OCI-LY7 (cell line): ENCODE results near the gene MIB2. TPM values are rescaled to one million over a fixed set of nuclear protein-coding genes. Genes with fewer than 3 reads are reported as not detected.
A peak's percentile ranks its signal among the peaks of the same experiment; 100 is the strongest.

Experiments
- BruUV-seq: library from RNA; stranded (reverse); fragments of 400-500 nt; replicated peaks from 2 replicates; lab custom pipeline; 2021; lab: Mats Ljungman, UMichigan
- CTCF ChIA-PET: fragments of 300-600 bp; sonication (Branson Sonifier 250); formaldehyde crosslinking; loops from one replicate; lab custom pipeline; 2022; ENCODE audit warnings: antibody characterized with exemption; ENCODE audit not compliant: unreplicated experiment; lab: Charles Lee
- POLR2A ChIA-PET: fragments of 300-600 bp; sonication (Branson Sonifier 250); formaldehyde crosslinking; loops from one replicate; lab custom pipeline; 2022; ENCODE audit warnings: antibody characterized with exemption; lab: Charles Lee
- DNase-seq: peaks from one replicate; pipeline ENCODE4 v3.0.0-alpha.2; 2015; ENCODE audit warnings: low spot score
- H2AFZ ChIP-seq: fragments of 200-600 bp; sonication (generic), shearing (Covaris generic); 2 replicates; pipeline ENCODE4 v1.6.1; 2014; ENCODE audit warnings: mild to moderate bottlenecking, antibody characterized with exemption, low read length, moderate library complexity
- H3K27ac ChIP-seq: fragments of 200-600 bp; sonication (generic); 2 replicates; pipeline ENCODE4 v1.5.1; 2014; ENCODE audit warnings: mixed run types, low read depth, mild to moderate bottlenecking, moderate library complexity, low read length, inconsistent platforms; ENCODE audit not compliant: poor library complexity, severe bottlenecking
- H3K36me3 ChIP-seq: fragments of 200-600 bp; sonication (generic); 2 replicates; pipeline ENCODE4 v1.6.1; 2014; ENCODE audit warnings: mild to moderate bottlenecking, antibody characterized with exemption, low read length, moderate library complexity, mixed read lengths; ENCODE audit not compliant: insufficient read depth
- H3K4me1 ChIP-seq: fragments of 200-600 bp; sonication (generic); 2 replicates; pipeline ENCODE4 v1.5.1; 2014; ENCODE audit warnings: mild to moderate bottlenecking, low read length; ENCODE audit not compliant: insufficient read depth, poor library complexity, severe bottlenecking
- H3K4me2 ChIP-seq: fragments of 200-600 bp; sonication (generic); 2 replicates; pipeline ENCODE4 v1.6.1; 2014; ENCODE audit warnings: mild to moderate bottlenecking, low read length
- H3K4me3 ChIP-seq: fragments of 200-600 bp; sonication (generic); 2 replicates; pipeline ENCODE4 v1.5.1; 2014; ENCODE audit warnings: mild to moderate bottlenecking, low read depth, low read length; ENCODE audit not compliant: poor library complexity, severe bottlenecking
- H3K79me2 ChIP-seq: fragments of 200-600 bp; sonication (generic); 2 replicates; pipeline ENCODE4 v1.6.1; 2016; ENCODE audit warnings: low read depth, mild to moderate bottlenecking, low read length, moderate library complexity, mixed read lengths; ENCODE audit not compliant: insufficient read depth
- H3K9me2 ChIP-seq: fragments of 200-600 bp; sonication (generic); 2 replicates; pipeline ENCODE4 v1.6.1; 2016; ENCODE audit warnings: mild to moderate bottlenecking, low read length, mixed read lengths; ENCODE audit not compliant: insufficient read depth
- H3K9me3 ChIP-seq: fragments of 200-600 bp; sonication (generic); 2 replicates; pipeline ENCODE4 v1.6.1; 2014; ENCODE audit warnings: mild to moderate bottlenecking, mixed run types, low read length, mixed read lengths
- H4K20me1 ChIP-seq: fragments of 200-600 bp; sonication (generic); 2 replicates; pipeline ENCODE4 v1.6.1; 2014; ENCODE audit warnings: mild to moderate bottlenecking, antibody characterized with exemption, low read length, moderate library complexity, mixed read lengths; ENCODE audit not compliant: insufficient read depth
- CTCF ChIP-seq: fragments of 200-600 bp; sonication (generic); conservative IDR thresholded peaks from 2 replicates; pipeline ENCODE4 v1.5.1; 2014; ENCODE audit warnings: mild to moderate bottlenecking, antibody characterized with exemption, low read length, moderate library complexity, mixed read lengths
- EZH2phosphoT487 ChIP-seq: fragments of 200-600 bp; sonication (generic); IDR thresholded peaks from 2 replicates; pipeline ENCODE4 v1.6.1; 2018; ENCODE audit warnings: low read depth, borderline replicate concordance, mild to moderate bottlenecking, mixed run types, antibody characterized with exemption, low read length, moderate library complexity, mixed read lengths
- intact Hi-C: fragments of 100-400 bp; cut with micrococcal nuclease; formaldehyde crosslinking; loops from one replicate; pipeline ENCODE4 v1.10.0; 2022; ENCODE audit not compliant: unreplicated experiment
- total RNA-seq, 2 experiments: library from RNA; depleted of rRNA in 1 of 2; stranded (reverse); fragments of >200 nt in 1 of 2; shearing (Covaris generic) in 1 of 2; gene quantifications; 2 replicates each; pipeline ENCODE4 v1.2.3, GENCODE V29; 2014 to 2022

Gene MIB2
- total RNA-seq, 2 experiments from 2014 or later = 54.0 to 64.9 TPM

DNA sequence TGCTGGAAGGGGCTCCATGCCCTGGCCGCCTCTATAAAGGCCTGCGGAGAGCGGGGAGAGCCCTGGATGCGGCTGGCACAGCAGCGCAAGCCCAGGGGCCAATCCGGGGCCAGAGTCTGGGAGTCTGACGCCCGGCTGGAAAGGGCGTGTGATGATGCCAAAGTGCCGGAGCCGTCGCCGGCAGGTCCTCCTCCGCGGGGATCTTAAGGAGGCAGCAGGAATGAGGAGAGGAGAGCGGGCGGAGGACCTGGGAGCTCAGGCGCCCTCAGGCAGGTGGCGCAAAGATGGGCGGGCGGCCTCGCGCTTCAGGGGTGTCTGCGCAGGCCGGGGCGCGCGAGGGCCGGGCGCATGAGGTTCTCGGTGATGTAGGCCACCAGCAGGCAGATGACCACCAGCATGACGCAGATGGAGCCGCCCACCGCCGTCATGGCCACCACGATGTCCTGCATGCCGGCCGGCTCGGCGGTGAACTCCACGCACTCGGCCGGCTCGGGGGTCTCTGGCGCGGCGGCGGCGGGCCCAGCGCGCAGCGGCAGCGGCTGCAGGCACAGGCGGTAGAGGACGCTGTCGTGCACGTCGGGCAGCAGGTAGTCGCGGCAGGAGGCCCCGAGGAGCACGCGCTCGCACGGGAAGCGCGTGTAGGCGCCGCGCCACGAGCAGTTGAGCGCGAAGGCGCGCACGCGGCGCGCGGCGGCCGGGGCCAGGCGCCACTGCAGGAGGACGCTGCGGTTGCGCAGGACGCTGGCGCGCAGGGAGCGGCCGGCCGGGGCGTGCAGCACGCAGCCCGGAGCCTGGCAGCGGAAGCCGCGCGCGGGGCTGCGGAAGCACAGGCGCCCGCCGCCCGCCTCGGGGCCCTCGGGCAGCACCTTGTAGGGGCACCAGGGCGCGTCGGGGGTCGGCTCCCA is 16.0 kb upstream of the MIB2 start:
- DNase-seq = peak; percentile 35
- no peak for TF ChIP-seq EZH2phosphoT487
- TF ChIP-seq CTCF = peak; percentile 36
- Histone ChIP-seq H3K79me2 (no peaks in the 10 kb centered on the region), H3K36me3 (no peaks in the 10 kb centered on the region), H3K9me2 (no peaks in the 10 kb centered on the region), H3K4me2 (peak overlapping the region; percentile 30; the same call in 1 of the 2 replicates), H3K27ac (no peak overlapping the region), H3K4me3 (peak overlapping the region; percentile 24), H2AFZ (no peak overlapping the region), H3K9me3 (no peaks in the 10 kb centered on the region), H4K20me1 (no peaks in the 10 kb centered on the region), H3K4me1 (peaks cover 8% of the 10 kb centered on the region)
- no TSS peak for BruUV-seq
- intact Hi-C loops = no loop called here
- POLR2A ChIA-PET = no interaction called here
- CTCF ChIA-PET = no interaction called here

DNA sequence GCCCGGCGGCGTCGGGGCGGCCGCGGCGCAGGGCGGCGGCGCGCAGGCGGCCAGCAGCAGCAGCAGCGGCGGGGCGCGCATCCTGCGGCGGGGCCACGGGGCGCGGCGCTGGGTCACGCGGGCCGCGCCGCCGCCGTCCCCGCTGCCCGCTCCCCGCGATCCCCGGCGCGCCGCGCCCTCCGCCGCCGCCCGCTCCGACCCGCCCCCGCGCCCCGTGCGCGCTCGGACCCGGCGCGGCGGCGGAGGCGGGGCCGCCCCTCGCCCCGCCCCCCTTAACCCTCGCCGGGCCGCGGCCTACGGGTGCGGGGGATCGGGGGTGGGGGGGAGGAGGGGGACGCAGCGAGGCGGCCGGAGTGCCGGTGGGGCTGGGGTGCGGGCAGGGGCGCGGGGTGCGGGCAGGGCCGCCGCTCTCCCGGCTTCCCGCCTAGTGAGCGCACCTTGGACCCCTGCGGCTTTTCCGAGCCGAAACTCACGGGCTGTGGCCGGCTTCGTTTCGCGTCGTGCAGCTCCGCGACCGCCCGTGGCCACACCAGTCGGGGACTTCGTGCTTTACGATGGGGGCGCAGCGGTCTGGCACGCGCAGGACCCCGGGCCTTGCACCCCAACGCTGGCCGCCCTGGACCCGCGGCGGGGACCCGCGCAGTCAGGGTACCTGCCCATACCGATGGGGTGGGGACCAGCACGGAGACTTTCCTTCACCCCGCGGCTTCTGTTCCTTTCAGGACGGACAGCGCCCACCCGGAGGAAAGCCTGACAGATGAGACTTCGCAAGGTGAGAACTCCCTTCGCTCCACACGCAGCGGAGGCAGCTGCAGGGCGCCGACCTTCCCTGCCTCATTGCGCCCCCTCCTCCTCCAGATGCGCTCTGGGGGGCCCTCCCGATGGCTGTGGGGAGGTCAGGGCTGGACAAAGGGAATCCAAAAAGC is 15.1 kb upstream of the MIB2 start, which contains the start of gene FNDC10:
Gene FNDC10 (minus strand): TSS at position 201 of the 926 bp plus-strand sequence. CDS start 120 bp downstream, at position 81.
- ChIA-PET CTCF (no interaction called here), POLR2A (no interaction called here)
- BruUV-seq = no TSS peak
- Histone ChIP-seq H3K79me2 (no peaks in the 10 kb centered on the region), H3K9me2 (no peaks in the 10 kb centered on the region), H3K4me3 (peak within 1 kb of the TSS; percentile 24), H3K27ac (no peak within 1 kb of the TSS), H4K20me1 (no peaks in the 10 kb centered on the region), H3K36me3 (no peaks in the 10 kb centered on the region), H2AFZ (no peak within 1 kb of the TSS), H3K4me1 (peaks cover 8% of the 10 kb centered on the region), H3K9me3 (no peaks in the 10 kb centered on the region), H3K4me2 (peak within 1 kb of the TSS; percentile 30; the same call in 1 of the 2 replicates)
- intact Hi-C loops = no loop called here
- TF ChIP-seq EZH2phosphoT487 = no peak
- no peak for TF ChIP-seq CTCF
- no peak for DNase-seq
